Hippocampal formation (tissue), 2 donors: ENCODE results near the gene PIGM.
"Not testable (repeated sequence)": the region's sequence is repeated elsewhere in the genome, so short reads cannot be mapped to it uniquely, and the experiment has no call there.

Experiments
- DNase-seq, 2 donors: peaks; one replicate each; lab custom pipeline; 2025; lab: John Stamatoyannopoulos, UW

The PIGM gene

GRCh38 chr1:160061369-160062229, 29.8 kb upstream of the PIGM start:
- peak; percentile 75 to 80 for DNase-seq

- DNase-seq = no peak
Measured at GRCh38 chr1:160058087-160058486, 26.3 kb upstream of the PIGM start.

GRCh38 chr1:160056648-160057169, 24.9 kb upstream of the PIGM start:
- DNase-seq = no peak

- no peak for DNase-seq
Measured at GRCh38 chr1:160053548-160054365, 22.0 kb upstream of the PIGM start.

- DNase-seq = no peak
Measured at GRCh38 chr1:160052936-160053335, 21.1 kb upstream of the PIGM start.

- no peak for DNase-seq
Measured at GRCh38 chr1:160050619-160051018, 18.8 kb upstream of the PIGM start.

GRCh38 chr1:160050182-160050581, 18.4 kb upstream of the PIGM start:
- DNase-seq = not testable (repeated sequence)

GRCh38 chr1:160049101-160049500, 17.3 kb upstream of the PIGM start:
- DNase-seq = no peak

GRCh38 chr1:160048335-160048734, 16.5 kb upstream of the PIGM start:
- DNase-seq = peak in 1 of 2 donors; percentile 32

- DNase-seq = no peak
Measured at GRCh38 chr1:160047111-160047991, 15.6 kb upstream of the PIGM start.

- peak; percentile 91 to 95 for DNase-seq
Measured at GRCh38 chr1:160046494-160047110, 14.8 kb upstream of the PIGM start.

- DNase-seq = no peak
Measured at GRCh38 chr1:160045653-160046052, 13.9 kb upstream of the PIGM start.

- no peak for DNase-seq
Measured at GRCh38 chr1:160043543-160043942, 11.8 kb upstream of the PIGM start.

GRCh38 chr1:160040476-160040875, 8.7 kb upstream of the PIGM start:
- DNase-seq = no peak

GRCh38 chr1:160032165-160032820, 503 bp upstream of the PIGM start:
- no peak for DNase-seq

- DNase-seq = no peak
Measured at GRCh38 chr1:160030657-160031364, 979 bp downstream of the PIGM start.

GRCh38 chr1:160028426-160028825, 3.4 kb downstream of the PIGM start:
- no peak for DNase-seq

GRCh38 chr1:160025314-160025713, 6.5 kb downstream of the PIGM start:
- DNase-seq = no peak

- peak; percentile 19 to 63 for DNase-seq
Measured at GRCh38 chr1:160024195-160024905, 7.4 kb downstream of the PIGM start.
